Hepatocyte (in vitro differentiated cells): ENCODE data around the gene PDE4D. TPM values are rescaled to one million over a fixed set of nuclear protein-coding genes. Genes with fewer than 3 reads are reported as not detected.

Experiments
- DNase-seq: peaks from one replicate; pipeline ENCODE4 v3.0.0-alpha.2; 2016; ENCODE audit warnings: low spot score
- H2AFZ ChIP-seq: fragments of 200-600 bp; sonication (generic); 2 replicates; pipeline ENCODE4 v1.6.0; 2016; ENCODE audit warnings: antibody characterized with exemption, mild to moderate bottlenecking
- H3K27ac ChIP-seq: fragments of 200-600 bp; sonication (generic); 2 replicates; pipeline ENCODE4 v1.5.1; 2016; ENCODE audit warnings: mild to moderate bottlenecking
- H3K27me3 ChIP-seq: fragments of 200-600 bp; sonication (generic); 2 replicates; pipeline ENCODE4 v1.6.1; 2016
- H3K36me3 ChIP-seq: fragments of 200-600 bp; sonication (generic); replicated peaks from 2 replicates; pipeline ENCODE4 v1.5.1; 2016; ENCODE audit warnings: low read depth; ENCODE audit not compliant: insufficient read depth
- H3K4me1 ChIP-seq: fragments of 200-600 bp; sonication (generic); 2 replicates; pipeline ENCODE4 v1.5.1; 2016; ENCODE audit warnings: mild to moderate bottlenecking, moderate library complexity; ENCODE audit not compliant: insufficient read depth
- H3K4me2 ChIP-seq: fragments of 200-600 bp; sonication (generic); 2 replicates; pipeline ENCODE4 v1.6.0; 2016
- H3K4me3 ChIP-seq: fragments of 200-600 bp; sonication (generic); 2 replicates; pipeline ENCODE4 v1.5.1; 2016; ENCODE audit warnings: mild to moderate bottlenecking
- H3K79me2 ChIP-seq: fragments of 200-600 bp; sonication (generic); 2 replicates; pipeline ENCODE4 v1.6.0; 2017; ENCODE audit warnings: mild to moderate bottlenecking
- H3K9me2 ChIP-seq: fragments of 200-600 bp; sonication (generic); replicated peaks from 2 replicates; pipeline ENCODE4 v1.6.0; 2017; ENCODE audit warnings: mild to moderate bottlenecking; ENCODE audit not compliant: insufficient read depth
- H3K9me3 ChIP-seq: fragments of 200-600 bp; sonication (generic); 2 replicates; pipeline ENCODE4 v1.5.1; 2016; ENCODE audit warnings: low read depth, mild to moderate bottlenecking
- H4K20me1 ChIP-seq: fragments of 200-600 bp; sonication (generic); 2 replicates; pipeline ENCODE4 v1.6.0; 2016; ENCODE audit warnings: mild to moderate bottlenecking; ENCODE audit not compliant: insufficient read depth, poor library complexity, severe bottlenecking
- CTCF ChIP-seq: fragments of 200-600 bp; sonication (generic); IDR thresholded peaks from 2 replicates; pipeline ENCODE4 v1.5.1; 2016; ENCODE audit warnings: antibody characterized with exemption, mild to moderate bottlenecking; ENCODE audit not compliant: poor library complexity
- EZH2 ChIP-seq: fragments of 200-600 bp; sonication (generic); IDR thresholded peaks from 2 replicates; pipeline ENCODE4 v1.6.1; 2016; ENCODE audit warnings: antibody characterized with exemption, mild to moderate bottlenecking, borderline replicate concordance
- EZH2phosphoT487 ChIP-seq: fragments of 200-600 bp; sonication (generic); IDR thresholded peaks from one replicate; pipeline ENCODE4 v1.6.1; 2018; ENCODE audit warnings: antibody characterized with exemption, mild to moderate bottlenecking, low read depth, moderate library complexity; ENCODE audit not compliant: unreplicated experiment, severe bottlenecking
- WGBS: methylation state at CpG from one replicate; pipeline ENCODE4 v1.1.6; 2016; ENCODE audit warnings: low lambda C conversion rate; ENCODE audit errors: missing lambda C conversion rate; 5-methylcytosine and 5-hydroxymethylcytosine counted together
- polyA plus RNA-seq: library from polyadenylated mRNA; unstranded; fragments of >200 nt; fragmentation: Nextera tagmentation; extraction: Ambion mirVana; gene quantifications from 2 replicates; pipeline ENCODE4 v1.2.1, GENCODE V29; 2016
- total RNA-seq: library from RNA; depleted of rRNA; stranded (reverse); fragments of >200 nt; gene quantifications from 2 replicates; pipeline ENCODE4 v1.2.3, GENCODE V29; 2014

The PDE4D gene
- total and polyA plus RNA-seq, 2 experiments from 2014 or later, result 14.5 to 45.2 TPM

GRCh38 chr5:59322894-59323293 is 570.6 kb downstream of the PDE4D start:
- 98% methylated on average over 2 of the region's 2 CpGs for WGBS
- no peak overlapping the region for H3K4me2 ChIP-seq

GRCh38 chr5:59322058-59322457 is 571.5 kb downstream of the PDE4D start:
- DNase-seq, result no peak
- H3K79me2 ChIP-seq, result no peaks in the 10 kb centered on the region
- no peaks in the 10 kb centered on the region for H3K36me3 ChIP-seq
- no peak overlapping the region for H2AFZ ChIP-seq
- no peaks in the 10 kb centered on the region for H4K20me1 ChIP-seq
- no peak overlapping the region for H3K4me2 ChIP-seq
- H3K27ac ChIP-seq, result no peak overlapping the region
- H3K4me1 ChIP-seq, result peaks cover 12% of the 10 kb centered on the region
- no peaks in the 10 kb centered on the region for H3K9me2 ChIP-seq
- H3K27me3 ChIP-seq, result no peaks in the 10 kb centered on the region
- TF ChIP-seq EZH2phosphoT487, result no peak
- no peak for TF ChIP-seq EZH2
- no peak overlapping the region for H3K4me3 ChIP-seq
- H3K9me3 ChIP-seq, result no peaks in the 10 kb centered on the region

More at GRCh38 chr5:59322894-59323293, 570.6 kb downstream of the PDE4D start:
- no peaks in the 10 kb centered on the region for H3K79me2 ChIP-seq
- no peak overlapping the region for H2AFZ ChIP-seq
- DNase-seq, result no peak
- H3K27ac ChIP-seq, result no peak overlapping the region
- H3K9me2 ChIP-seq, result no peaks in the 10 kb centered on the region
- peaks cover 5% of the 10 kb centered on the region for H3K4me1 ChIP-seq
- no peak overlapping the region for H3K4me3 ChIP-seq
- H3K36me3 ChIP-seq, result no peaks in the 10 kb centered on the region
- no peak for TF ChIP-seq CTCF
- no peak for TF ChIP-seq EZH2
- TF ChIP-seq EZH2phosphoT487, result no peak
- no peaks in the 10 kb centered on the region for H4K20me1 ChIP-seq
- no peaks in the 10 kb centered on the region for H3K9me3 ChIP-seq
- H3K27me3 ChIP-seq, result no peaks in the 10 kb centered on the region

- no peak overlapping the region for H2AFZ ChIP-seq
- H3K27me3 ChIP-seq, result no peaks in the 10 kb centered on the region
- WGBS, result 91% methylated on average over 3 of the region's 3 CpGs
Measured at GRCh38 chr5:59321642-59322041, 571.9 kb downstream of the PDE4D start.

GRCh38 chr5:59320420-59320819 is 573.1 kb downstream of the PDE4D start:
- Histone ChIP-seq H3K79me2 (peaks cover 3% of the 10 kb centered on the region), H4K20me1 (no peaks in the 10 kb centered on the region), H2AFZ (no peak overlapping the region), H3K4me3 (no peak overlapping the region), H3K9me3 (no peaks in the 10 kb centered on the region), H3K27me3 (no peaks in the 10 kb centered on the region), H3K4me2 (no peak overlapping the region), H3K27ac (no peak overlapping the region), H3K4me1 (peaks cover 19% of the 10 kb centered on the region), H3K36me3 (no peaks in the 10 kb centered on the region), H3K9me2 (no peaks in the 10 kb centered on the region)
- no peak for DNase-seq
- WGBS, result 100% methylated on average over 2 of the region's 2 CpGs
- no peak for TF ChIP-seq CTCF
- no peak for TF ChIP-seq EZH2phosphoT487
- TF ChIP-seq EZH2, result no peak

More at GRCh38 chr5:59321642-59322041, 571.9 kb downstream of the PDE4D start:
- Histone ChIP-seq H3K9me2 (no peaks in the 10 kb centered on the region), H3K4me1 (peaks cover 16% of the 10 kb centered on the region), H3K36me3 (no peaks in the 10 kb centered on the region), H3K4me3 (no peak overlapping the region), H3K9me3 (no peaks in the 10 kb centered on the region), H3K27ac (no peak overlapping the region), H3K4me2 (no peak overlapping the region), H4K20me1 (no peaks in the 10 kb centered on the region), H3K79me2 (no peaks in the 10 kb centered on the region)
- no peak for DNase-seq
- no peak for TF ChIP-seq EZH2
- no peak for TF ChIP-seq EZH2phosphoT487
- no peak for TF ChIP-seq CTCF
